Neural cell (in vitro differentiated cells): Measurements from ENCODE around the gene CREB3L2.

ENCODE experiments used
- EP300 ChIP-seq: fragments of 450-650 bp; conservative IDR thresholded peaks from 2 replicates; pipeline ENCODE4 v1.6.1; 2014; ENCODE audit warnings: antibody characterized with exemption, mild to moderate bottlenecking, moderate library complexity; ENCODE audit not compliant: poor library complexity, severe bottlenecking
- EZH2 ChIP-seq: fragments of 200-600, 300-800 bp; shearing (Covaris generic), sonication (generic); IDR thresholded peaks from 2 replicates; pipeline ENCODE4 v1.6.1; 2014; ENCODE audit warnings: antibody characterized with exemption, low read length, borderline replicate concordance, mild to moderate bottlenecking; ENCODE audit not compliant: insufficient read depth, poor library complexity, severe bottlenecking
- MXI1 ChIP-seq: fragments of 450-650 bp; conservative IDR thresholded peaks from 2 replicates; pipeline ENCODE4 v1.6.1; 2014; ENCODE audit warnings: antibody characterized with exemption, mild to moderate bottlenecking; ENCODE audit not compliant: poor library complexity, severe bottlenecking
- POLR2AphosphoS5 ChIP-seq: IDR thresholded peaks from 2 replicates; pipeline ENCODE4 v1.6.1; 2012
- RAD21 ChIP-seq: fragments of 450-650 bp; conservative IDR thresholded peaks from 2 replicates; pipeline ENCODE4 v1.6.1; 2014; ENCODE audit warnings: antibody characterized with exemption, mild to moderate bottlenecking, moderate library complexity
- REST ChIP-seq: IDR thresholded peaks from 2 replicates; pipeline ENCODE4 v1.6.1; 2012; ENCODE audit warnings: borderline replicate concordance
- SMC3 ChIP-seq: fragments of 450-650 bp; conservative IDR thresholded peaks from 2 replicates; pipeline ENCODE4 v1.6.1; 2014; ENCODE audit warnings: antibody characterized with exemption, mild to moderate bottlenecking, moderate library complexity; ENCODE audit not compliant: poor library complexity
- TAF1 ChIP-seq: IDR thresholded peaks from 2 replicates; pipeline ENCODE4 v1.6.1; 2012; ENCODE audit warnings: low read depth
- TF ChIP-seq, protein P1 (sequence below): fragments of 450-650 bp; IDR thresholded peaks from 2 replicates; pipeline ENCODE4 v1.5.1; 2014; ENCODE audit warnings: antibody characterized with exemption, mild to moderate bottlenecking, moderate library complexity; ENCODE audit not compliant: poor library complexity, severe bottlenecking

DNA sequence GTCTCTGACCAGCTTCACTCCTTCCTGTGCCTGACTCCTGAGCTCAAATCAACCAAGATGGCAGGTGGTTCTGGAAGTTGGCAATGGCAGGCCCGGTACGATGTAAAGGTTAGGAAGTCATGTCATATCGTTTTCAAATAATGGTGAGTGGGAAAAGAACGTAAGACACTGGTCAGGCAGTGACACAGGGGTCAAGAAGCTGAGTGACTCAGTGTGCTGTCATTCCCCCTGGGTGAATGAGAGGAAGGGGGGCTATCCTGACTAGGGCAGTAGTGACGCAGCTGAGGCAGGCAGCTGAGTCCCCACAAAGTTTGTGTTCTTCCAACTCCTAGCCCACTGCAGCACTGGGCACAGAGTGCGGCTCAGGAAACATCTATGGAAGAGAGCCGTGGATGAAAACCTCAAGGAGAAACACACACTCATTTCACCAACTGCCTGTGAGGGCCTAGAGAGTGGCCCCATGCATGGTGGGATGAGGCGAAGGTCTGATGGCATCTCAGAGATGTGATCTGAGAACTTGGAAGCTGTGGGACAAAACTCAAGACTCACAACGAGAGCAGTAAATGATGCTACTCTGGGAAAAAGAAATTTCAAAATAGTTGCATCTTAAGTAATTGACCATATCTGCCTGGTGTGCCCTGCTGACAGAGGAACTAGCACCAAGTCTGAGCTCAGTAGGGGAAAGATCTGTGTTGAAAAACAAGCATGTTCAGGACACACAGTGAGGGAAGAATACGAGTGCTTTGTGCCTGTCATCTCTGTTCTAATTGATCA, 23.2 kb downstream of the CREB3L2 start:
- TF ChIP-seq, protein P1, sequence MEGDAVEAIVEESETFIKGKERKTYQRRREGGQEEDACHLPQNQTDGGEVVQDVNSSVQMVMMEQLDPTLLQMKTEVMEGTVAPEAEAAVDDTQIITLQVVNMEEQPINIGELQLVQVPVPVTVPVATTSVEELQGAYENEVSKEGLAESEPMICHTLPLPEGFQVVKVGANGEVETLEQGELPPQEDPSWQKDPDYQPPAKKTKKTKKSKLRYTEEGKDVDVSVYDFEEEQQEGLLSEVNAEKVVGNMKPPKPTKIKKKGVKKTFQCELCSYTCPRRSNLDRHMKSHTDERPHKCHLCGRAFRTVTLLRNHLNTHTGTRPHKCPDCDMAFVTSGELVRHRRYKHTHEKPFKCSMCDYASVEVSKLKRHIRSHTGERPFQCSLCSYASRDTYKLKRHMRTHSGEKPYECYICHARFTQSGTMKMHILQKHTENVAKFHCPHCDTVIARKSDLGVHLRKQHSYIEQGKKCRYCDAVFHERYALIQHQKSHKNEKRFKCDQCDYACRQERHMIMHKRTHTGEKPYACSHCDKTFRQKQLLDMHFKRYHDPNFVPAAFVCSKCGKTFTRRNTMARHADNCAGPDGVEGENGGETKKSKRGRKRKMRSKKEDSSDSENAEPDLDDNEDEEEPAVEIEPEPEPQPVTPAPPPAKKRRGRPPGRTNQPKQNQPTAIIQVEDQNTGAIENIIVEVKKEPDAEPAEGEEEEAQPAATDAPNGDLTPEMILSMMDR, result no peak
- TF ChIP-seq SMC3, result no peak
- no peak for TF ChIP-seq REST
- TF ChIP-seq EP300, result no peak
- TF ChIP-seq POLR2AphosphoS5, result no peak
- TF ChIP-seq EZH2, result no peak
- no peak for TF ChIP-seq RAD21
- no peak for TF ChIP-seq MXI1
- TF ChIP-seq TAF1, result no peak
